ENCODE results near the gene TBC1D2B. TPM values are rescaled to one million over a fixed set of nuclear protein-coding genes. Genes with fewer than 3 reads are reported as not detected.

TBC1D2B gene
- total RNA-seq, 6 donors from 2014 or later: 31.5 to 103 (median 64.2) TPM

DNA sequence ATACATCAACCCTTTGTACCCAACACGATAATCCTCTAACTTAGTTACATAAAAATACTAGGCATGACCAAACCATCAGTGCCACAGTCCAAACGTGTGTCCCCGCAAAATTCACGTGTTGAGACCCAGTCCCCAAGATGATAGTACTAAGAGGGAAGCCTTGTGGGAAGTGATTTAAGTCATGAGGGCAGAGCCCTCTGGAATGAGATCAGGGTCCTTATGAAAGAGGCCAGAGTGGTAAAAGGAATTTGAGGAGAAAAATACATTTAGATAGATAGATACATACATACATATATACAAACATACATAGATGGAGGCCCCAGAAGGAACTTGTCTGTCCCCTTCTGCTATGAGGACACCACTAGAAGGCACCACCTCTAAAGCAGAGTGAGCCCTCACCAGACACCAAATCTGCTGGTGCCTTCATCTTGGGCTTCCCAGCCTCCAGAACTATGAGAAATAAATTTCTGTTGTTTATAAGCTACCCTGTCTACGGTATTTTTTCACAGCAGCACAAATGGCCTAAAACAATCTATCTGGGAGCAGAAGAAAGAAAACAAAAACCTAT is 8.0 kb downstream of the TBC1D2B start:
- Histone ChIP-seq H3K36me3 (no peaks in the 10 kb centered on the region), H3K9me3 (no peaks in the 10 kb centered on the region), H3K27ac (peak overlapping the region; percentile 94 to 97 (median 96)), H3K4me1 (peaks cover 91 to 99% (median 97%) of the 10 kb centered on the region in 4 donors), H3K4me3 (no peak overlapping the region), H3K27me3 (no peaks in the 10 kb centered on the region)
- TF ChIP-seq, protein P1, sequence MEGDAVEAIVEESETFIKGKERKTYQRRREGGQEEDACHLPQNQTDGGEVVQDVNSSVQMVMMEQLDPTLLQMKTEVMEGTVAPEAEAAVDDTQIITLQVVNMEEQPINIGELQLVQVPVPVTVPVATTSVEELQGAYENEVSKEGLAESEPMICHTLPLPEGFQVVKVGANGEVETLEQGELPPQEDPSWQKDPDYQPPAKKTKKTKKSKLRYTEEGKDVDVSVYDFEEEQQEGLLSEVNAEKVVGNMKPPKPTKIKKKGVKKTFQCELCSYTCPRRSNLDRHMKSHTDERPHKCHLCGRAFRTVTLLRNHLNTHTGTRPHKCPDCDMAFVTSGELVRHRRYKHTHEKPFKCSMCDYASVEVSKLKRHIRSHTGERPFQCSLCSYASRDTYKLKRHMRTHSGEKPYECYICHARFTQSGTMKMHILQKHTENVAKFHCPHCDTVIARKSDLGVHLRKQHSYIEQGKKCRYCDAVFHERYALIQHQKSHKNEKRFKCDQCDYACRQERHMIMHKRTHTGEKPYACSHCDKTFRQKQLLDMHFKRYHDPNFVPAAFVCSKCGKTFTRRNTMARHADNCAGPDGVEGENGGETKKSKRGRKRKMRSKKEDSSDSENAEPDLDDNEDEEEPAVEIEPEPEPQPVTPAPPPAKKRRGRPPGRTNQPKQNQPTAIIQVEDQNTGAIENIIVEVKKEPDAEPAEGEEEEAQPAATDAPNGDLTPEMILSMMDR (IDR thresholded peaks at IDR 0.05): no peak
- TF ChIP-seq POLR2A (IDR thresholded peaks at IDR 0.05) (no peak), POLR2AphosphoS5 (IDR thresholded peaks at IDR 0.05) (no peak), EP300 (IDR thresholded peaks at IDR 0.05) (no peak)
- DNase-seq (no peak), ATAC-seq (ENCODE audit: low FRiP score in 2 of 2) (no peak)
- WGBS, 2 donors: 52 to 62% methylated on average over 5 of the region's 5 CpGs

DNA sequence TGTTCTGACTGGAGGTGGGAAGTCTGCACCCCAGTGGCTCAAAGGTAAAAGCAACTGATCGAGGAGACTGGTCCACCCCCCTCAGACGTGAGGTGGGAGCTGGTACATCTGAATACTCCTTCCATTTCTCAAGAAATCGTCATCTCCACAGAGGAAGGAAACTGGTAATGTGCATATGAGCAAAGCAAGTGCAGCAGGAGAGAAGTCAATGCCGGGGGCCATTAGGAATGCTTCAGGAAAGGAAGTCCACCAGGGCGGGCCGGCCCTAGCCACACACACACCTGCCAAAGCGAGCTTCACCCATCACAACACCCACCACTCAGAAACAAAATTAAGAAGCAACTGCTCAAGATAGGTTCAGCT is 8.5 kb downstream of the TBC1D2B start:
- WGBS, 2 donors: 31 to 43% methylated on average over 7 of the region's 7 CpGs
- DNase-seq (no peak), ATAC-seq (ENCODE audit: low FRiP score in 2 of 2) (no peak)
- Histone ChIP-seq H3K4me1 (peaks cover 95 to 100% (median 99%) of the 10 kb centered on the region in 4 donors), H3K9me3 (no peaks in the 10 kb centered on the region), H3K36me3 (no peaks in the 10 kb centered on the region), H3K27me3 (no peaks in the 10 kb centered on the region), H3K4me3 (no peak overlapping the region), H3K27ac (peak overlapping the region; percentile 94 to 97 (median 96))
- peak in 1 of 4 donors; percentile 18 for TF ChIP-seq POLR2A (IDR thresholded peaks at IDR 0.05)
- TF ChIP-seq, protein P1 (IDR thresholded peaks at IDR 0.05): peak in 1 of 6 experiments; percentile 5
- TF ChIP-seq POLR2AphosphoS5 (IDR thresholded peaks at IDR 0.05): no peak
- TF ChIP-seq EP300 (IDR thresholded peaks at IDR 0.05): no peak

DNA sequence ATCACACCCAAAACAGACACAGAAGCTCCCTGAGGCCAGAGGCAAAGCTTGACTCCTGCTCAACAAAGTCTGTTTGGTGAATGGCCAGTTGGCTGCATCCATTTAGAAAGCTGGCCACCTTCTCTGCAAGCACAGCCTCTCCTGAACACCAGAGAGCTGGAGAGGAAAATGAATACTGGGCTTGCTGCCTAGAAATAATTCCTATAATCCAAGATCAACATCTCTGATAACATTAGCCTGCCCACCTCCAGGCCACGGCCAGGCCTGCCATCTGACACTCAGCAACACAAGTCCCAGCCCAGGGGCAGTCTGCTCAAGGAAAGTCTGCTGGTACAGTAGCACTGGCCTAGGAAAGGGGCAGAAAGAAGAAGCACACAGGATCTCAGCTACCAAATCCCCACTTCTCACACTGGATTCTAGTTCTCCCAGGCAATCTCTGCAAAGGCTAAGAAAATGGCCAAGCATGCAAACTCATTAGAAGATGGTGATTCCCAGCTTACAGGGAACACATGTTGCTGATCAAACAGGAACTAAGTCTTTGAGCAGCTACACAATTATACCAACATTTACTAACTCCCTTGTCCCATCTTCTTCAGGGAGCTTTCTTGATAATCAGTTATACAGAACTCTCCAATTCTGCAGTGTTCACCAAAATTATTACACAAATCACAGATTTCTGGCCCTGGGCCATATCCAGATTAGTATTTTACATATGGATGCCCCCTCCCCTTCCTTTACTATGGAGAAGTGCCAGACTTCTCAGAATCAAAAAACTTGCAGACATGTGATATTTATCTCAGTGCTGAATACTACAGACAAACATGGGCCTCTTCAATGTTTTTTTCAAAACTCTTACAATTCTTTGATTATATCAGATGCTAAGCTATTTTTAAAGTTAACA is 9.9 kb downstream of the TBC1D2B start:
- ATAC-seq (ENCODE audit: low FRiP score in 2 of 2) (no peak), DNase-seq (no peak)
- Histone ChIP-seq H3K4me3 (no peak overlapping the region), H3K9me3 (no peaks in the 10 kb centered on the region), H3K27ac (peak overlapping the region; percentile 94 to 97 (median 96)), H3K27me3 (no peaks in the 10 kb centered on the region), H3K4me1 (peaks cover 97 to 100% (median 97%) of the 10 kb centered on the region in 4 donors), H3K36me3 (no peaks in the 10 kb centered on the region)
- TF ChIP-seq POLR2A (IDR thresholded peaks at IDR 0.05): no peak
- TF ChIP-seq EP300 (IDR thresholded peaks at IDR 0.05): no peak
- TF ChIP-seq, protein P1 (IDR thresholded peaks at IDR 0.05): no peak
- TF ChIP-seq POLR2AphosphoS5 (IDR thresholded peaks at IDR 0.05): no peak
- WGBS, 2 donors: 8 to 27% methylated on average over 1 of the region's 1 CpG

DNA sequence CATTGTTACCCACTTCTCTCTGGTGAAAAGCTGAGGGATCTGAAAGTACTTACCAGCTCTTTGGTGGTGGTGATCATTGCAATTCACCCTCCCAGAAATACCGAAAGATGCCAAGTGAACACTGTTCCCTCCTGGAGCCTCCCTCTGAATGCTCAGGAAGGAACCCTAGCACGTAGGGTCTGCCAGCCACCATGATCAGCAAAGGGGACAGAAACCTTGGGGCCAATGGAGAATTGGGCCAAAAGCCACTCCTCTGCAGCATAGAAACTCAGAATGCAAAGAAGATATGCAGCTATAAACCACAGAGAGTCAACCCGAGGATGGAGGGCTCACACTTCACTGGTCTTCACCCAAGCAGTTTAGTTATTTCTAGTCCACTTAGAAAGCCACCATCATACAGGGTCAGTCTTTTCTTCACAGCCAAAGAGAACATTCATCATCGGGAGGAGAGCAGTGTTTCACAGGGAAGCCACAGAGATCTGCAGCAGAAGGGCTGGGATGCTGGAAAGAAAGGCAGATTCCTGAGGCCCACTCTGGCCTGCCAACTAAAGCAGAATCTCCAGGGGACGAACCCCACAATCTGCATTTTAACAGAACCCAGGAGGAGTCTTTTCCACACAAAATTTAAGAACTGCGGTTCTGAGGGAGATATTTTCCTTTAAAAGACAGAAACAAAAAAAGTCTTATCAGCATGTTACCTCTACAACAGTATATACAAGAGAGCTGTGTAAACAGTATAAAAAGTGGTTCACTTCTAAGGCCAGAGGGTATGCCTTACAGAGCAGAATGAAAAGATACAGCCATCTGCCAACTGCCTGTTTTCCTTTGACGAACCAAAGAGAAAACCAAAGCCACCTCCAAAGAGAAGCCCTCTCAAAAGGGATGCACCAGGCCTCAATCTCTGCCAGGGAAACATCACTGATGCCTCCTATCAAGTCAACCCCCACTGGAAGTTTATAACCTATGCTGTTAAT is 11.3 kb downstream of the TBC1D2B start:
- no peak for ATAC-seq (ENCODE audit: low FRiP score in 2 of 2)
- Histone ChIP-seq H3K27ac (peak overlapping the region; percentile 94 to 97 (median 96)), H3K4me1 (peaks cover 94 to 100% (median 96%) of the 10 kb centered on the region in 4 donors), H3K36me3 (no peaks in the 10 kb centered on the region), H3K27me3 (no peaks in the 10 kb centered on the region), H3K9me3 (no peaks in the 10 kb centered on the region), H3K4me3 (no peak overlapping the region)
- no peak for DNase-seq
- WGBS, 2 donors: 62 to 67% methylated on average over 7 of the region's 7 CpGs
- TF ChIP-seq POLR2AphosphoS5 (IDR thresholded peaks at IDR 0.05): no peak
- TF ChIP-seq EP300 (IDR thresholded peaks at IDR 0.05): no peak
- TF ChIP-seq, protein P1 (IDR thresholded peaks at IDR 0.05): no peak
- no peak for TF ChIP-seq POLR2A (IDR thresholded peaks at IDR 0.05)

All from upper lobe of left lung (tissue), 6 donors.